WERI-Rb-1 (cell line): ENCODE results near the gene TMEM132C.

Experiments
- DNase-seq: peaks from one replicate; pipeline ENCODE4 v3.0.0-alpha.2; 2020
- H3K27ac ChIP-seq: fragments of 250-450 bp; sonication (Bioruptor Pico); 2 replicates; pipeline ENCODE4 v1.5.1; 2020; ENCODE audit warnings: mild to moderate bottlenecking, moderate library complexity
- H3K27me3 ChIP-seq: fragments of 250-450 bp; sonication (Bioruptor Pico); 2 replicates; pipeline ENCODE4 v1.5.1; 2021; ENCODE audit warnings: mild to moderate bottlenecking, low read depth, moderate library complexity; ENCODE audit not compliant: insufficient read depth, severe bottlenecking
- H3K36me3 ChIP-seq: fragments of 250-450 bp; sonication (Bioruptor Pico); 2 replicates; pipeline ENCODE4 v1.5.1; 2020; ENCODE audit warnings: mild to moderate bottlenecking, moderate library complexity
- H3K4me3 ChIP-seq: 2 replicates; pipeline ENCODE4 v1.5.1; 2011; ENCODE audit warnings: low read depth, mild to moderate bottlenecking, control low read depth, low read length
- H3K9me3 ChIP-seq: fragments of 250-450 bp; sonication (Bioruptor Pico); 2 replicates; pipeline ENCODE4 v1.5.1; 2021; ENCODE audit warnings: mild to moderate bottlenecking, moderate library complexity; ENCODE audit not compliant: severe bottlenecking
- CTCF ChIP-seq: IDR thresholded peaks from 2 replicates; pipeline ENCODE4 v1.5.1; 2011; ENCODE audit warnings: low read depth, mild to moderate bottlenecking, control low read depth, inconsistent platforms, low read length

Gene TMEM132C

GRCh38 chr12:128745772-128746689 lies 479.1 kb downstream of the TMEM132C start:
- Histone ChIP-seq H3K9me3 (no peaks in the 10 kb centered on the region), H3K36me3 (no peaks in the 10 kb centered on the region), H3K27ac (no peak overlapping the region), H3K4me3 (no peak overlapping the region), H3K27me3 (no peaks in the 10 kb centered on the region)
- TF ChIP-seq CTCF: no peak
- no peak for DNase-seq

GRCh38 chr12:128747441-128747840 lies 480.5 kb downstream of the TMEM132C start:
- H3K27me3 ChIP-seq: no peaks in the 10 kb centered on the region
- no peak overlapping the region for H3K27ac ChIP-seq
- no peak for TF ChIP-seq CTCF
- H3K36me3 ChIP-seq: no peaks in the 10 kb centered on the region
- no peak overlapping the region for H3K4me3 ChIP-seq
- no peak for DNase-seq
- H3K9me3 ChIP-seq: no peaks in the 10 kb centered on the region

- H3K4me3 ChIP-seq: no peak overlapping the region
- no peaks in the 10 kb centered on the region for H3K27me3 ChIP-seq
- no peaks in the 10 kb centered on the region for H3K36me3 ChIP-seq
- H3K9me3 ChIP-seq: no peaks in the 10 kb centered on the region
- no peak overlapping the region for H3K27ac ChIP-seq
- no peak for DNase-seq
- TF ChIP-seq CTCF: no peak
Measured at GRCh38 chr12:128752386-128752785, 485.4 kb downstream of the TMEM132C start.

GRCh38 chr12:128753438-128753837 lies 486.5 kb downstream of the TMEM132C start:
- Histone ChIP-seq H3K27ac (no peak overlapping the region), H3K9me3 (no peaks in the 10 kb centered on the region), H3K27me3 (no peaks in the 10 kb centered on the region), H3K36me3 (no peaks in the 10 kb centered on the region), H3K4me3 (no peak overlapping the region)
- TF ChIP-seq CTCF: 0 out of 2 replicates have a peak, but pooled peaks have one; percentile 13
- DNase-seq: no peak

GRCh38 chr12:128754275-128754674 lies 487.3 kb downstream of the TMEM132C start:
- Histone ChIP-seq H3K4me3 (no peak overlapping the region), H3K27ac (no peak overlapping the region), H3K9me3 (no peaks in the 10 kb centered on the region), H3K27me3 (no peaks in the 10 kb centered on the region), H3K36me3 (no peaks in the 10 kb centered on the region)
- DNase-seq: no peak
- no peak for TF ChIP-seq CTCF

GRCh38 chr12:128755566-128755965 lies 488.6 kb downstream of the TMEM132C start:
- Histone ChIP-seq H3K27me3 (no peaks in the 10 kb centered on the region), H3K9me3 (no peaks in the 10 kb centered on the region), H3K36me3 (no peaks in the 10 kb centered on the region), H3K4me3 (no peak overlapping the region), H3K27ac (no peak overlapping the region)
- TF ChIP-seq CTCF: no peak
- DNase-seq: no peak
